Nephron (organoid): ENCODE data around the gene VAC14.
A peak's percentile ranks its signal among the peaks of the same experiment; 100 is the strongest.

Source experiments
- H3K27ac Mint-ChIP-seq, 3 experiments: 2 replicates each; pipeline ENCODE4 v1.8.0; 2020; ENCODE audit warnings: mixed read lengths in 3 of 3, mild to moderate bottlenecking in 2 of 3, moderate library complexity in 1 of 3
- H3K27me3 Mint-ChIP-seq: 2 replicates; pipeline ENCODE4 v1.8.0; 2021; ENCODE audit warnings: low read depth, mild to moderate bottlenecking, moderate library complexity, mixed read lengths
- H3K36me3 Mint-ChIP-seq: 2 replicates; pipeline ENCODE4 v1.8.0; 2020; ENCODE audit warnings: low read depth, mixed read lengths
- H3K4me1 Mint-ChIP-seq: 2 replicates; pipeline ENCODE4 v1.8.0; 2020; ENCODE audit warnings: mixed read lengths
- H3K4me3 Mint-ChIP-seq, 3 experiments: 2 replicates each; pipeline ENCODE4 v1.8.0; 2020; ENCODE audit warnings: mild to moderate bottlenecking in 3 of 3, mixed read lengths in 3 of 3, moderate library complexity in 2 of 3
- H3K9me3 Mint-ChIP-seq: 2 replicates; pipeline ENCODE4 v1.8.0; 2020; ENCODE audit warnings: mixed read lengths
- TF ChIP-seq, protein P1 (sequence below), 3 experiments: fragments of 200-600 bp; sonication (generic); IDR thresholded peaks; one replicate each; pipeline ENCODE4 v1.5.0; 2021; ENCODE audit warnings: antibody characterized with exemption in 3 of 3; ENCODE audit not compliant: unreplicated experiment in 3 of 3

The VAC14 gene

DNA sequence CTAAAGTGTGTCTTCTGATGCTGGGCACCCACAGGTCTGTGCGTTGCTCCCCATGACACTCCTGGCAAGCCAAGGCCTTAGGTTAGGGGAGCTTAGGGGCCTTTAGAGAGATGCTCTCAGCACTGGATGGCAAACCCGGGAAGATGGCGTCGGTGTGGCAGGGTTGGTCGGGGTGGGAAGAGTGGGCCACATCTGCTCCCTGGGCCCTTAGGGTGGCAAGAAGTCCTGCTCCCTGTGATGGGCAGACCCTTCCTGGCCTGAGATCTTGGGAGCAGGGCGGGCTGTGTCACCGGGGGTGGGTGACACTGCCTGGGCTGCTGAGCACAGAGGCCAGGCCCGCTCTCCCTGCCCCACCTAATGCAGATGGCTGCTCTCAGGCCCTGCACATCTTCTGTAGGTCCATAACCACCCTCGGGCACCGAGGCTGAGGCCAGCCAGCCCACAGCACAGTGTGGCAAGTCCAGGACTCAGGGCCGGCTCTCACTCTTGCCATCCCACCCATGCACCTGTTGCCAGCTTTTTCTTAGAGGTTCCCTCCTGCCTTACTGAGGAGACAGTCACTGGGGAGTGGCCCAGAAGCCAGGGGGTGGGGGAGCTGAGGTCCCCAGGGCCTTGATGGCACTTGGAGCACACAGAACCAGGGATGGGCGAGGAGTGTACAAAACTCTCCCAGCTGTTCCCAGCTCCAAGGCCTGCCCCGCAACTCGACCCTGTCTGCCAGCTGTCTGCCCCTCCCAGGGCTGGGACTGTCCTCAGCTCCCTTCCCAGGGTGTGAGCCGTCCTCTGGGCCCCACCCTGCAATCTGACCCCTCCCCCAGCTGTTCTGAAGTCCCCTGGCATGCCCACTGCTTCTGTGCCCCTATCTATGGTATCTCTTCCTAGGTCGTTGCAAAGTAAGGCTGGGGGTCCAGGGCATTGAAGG is 110.7 kb downstream of the VAC14 start:
- Mint-ChIP-seq H3K36me3 (no peaks in the 10 kb centered on the region), H3K4me1 (peaks cover 73% of the 10 kb centered on the region), H3K9me3 (no peaks in the 10 kb centered on the region), H3K27me3 (peaks cover 5% of the 10 kb centered on the region), H3K27ac (peak overlapping the region; percentile 83 to 92 (median 90)), H3K4me3 (peak overlapping the region in 1 of 3 experiments; percentile 69)
- TF ChIP-seq, protein P1, sequence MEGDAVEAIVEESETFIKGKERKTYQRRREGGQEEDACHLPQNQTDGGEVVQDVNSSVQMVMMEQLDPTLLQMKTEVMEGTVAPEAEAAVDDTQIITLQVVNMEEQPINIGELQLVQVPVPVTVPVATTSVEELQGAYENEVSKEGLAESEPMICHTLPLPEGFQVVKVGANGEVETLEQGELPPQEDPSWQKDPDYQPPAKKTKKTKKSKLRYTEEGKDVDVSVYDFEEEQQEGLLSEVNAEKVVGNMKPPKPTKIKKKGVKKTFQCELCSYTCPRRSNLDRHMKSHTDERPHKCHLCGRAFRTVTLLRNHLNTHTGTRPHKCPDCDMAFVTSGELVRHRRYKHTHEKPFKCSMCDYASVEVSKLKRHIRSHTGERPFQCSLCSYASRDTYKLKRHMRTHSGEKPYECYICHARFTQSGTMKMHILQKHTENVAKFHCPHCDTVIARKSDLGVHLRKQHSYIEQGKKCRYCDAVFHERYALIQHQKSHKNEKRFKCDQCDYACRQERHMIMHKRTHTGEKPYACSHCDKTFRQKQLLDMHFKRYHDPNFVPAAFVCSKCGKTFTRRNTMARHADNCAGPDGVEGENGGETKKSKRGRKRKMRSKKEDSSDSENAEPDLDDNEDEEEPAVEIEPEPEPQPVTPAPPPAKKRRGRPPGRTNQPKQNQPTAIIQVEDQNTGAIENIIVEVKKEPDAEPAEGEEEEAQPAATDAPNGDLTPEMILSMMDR (IDR thresholded peaks at IDR 0.05; ENCODE audit: unreplicated experiment in 3 of 3), result no peak

DNA sequence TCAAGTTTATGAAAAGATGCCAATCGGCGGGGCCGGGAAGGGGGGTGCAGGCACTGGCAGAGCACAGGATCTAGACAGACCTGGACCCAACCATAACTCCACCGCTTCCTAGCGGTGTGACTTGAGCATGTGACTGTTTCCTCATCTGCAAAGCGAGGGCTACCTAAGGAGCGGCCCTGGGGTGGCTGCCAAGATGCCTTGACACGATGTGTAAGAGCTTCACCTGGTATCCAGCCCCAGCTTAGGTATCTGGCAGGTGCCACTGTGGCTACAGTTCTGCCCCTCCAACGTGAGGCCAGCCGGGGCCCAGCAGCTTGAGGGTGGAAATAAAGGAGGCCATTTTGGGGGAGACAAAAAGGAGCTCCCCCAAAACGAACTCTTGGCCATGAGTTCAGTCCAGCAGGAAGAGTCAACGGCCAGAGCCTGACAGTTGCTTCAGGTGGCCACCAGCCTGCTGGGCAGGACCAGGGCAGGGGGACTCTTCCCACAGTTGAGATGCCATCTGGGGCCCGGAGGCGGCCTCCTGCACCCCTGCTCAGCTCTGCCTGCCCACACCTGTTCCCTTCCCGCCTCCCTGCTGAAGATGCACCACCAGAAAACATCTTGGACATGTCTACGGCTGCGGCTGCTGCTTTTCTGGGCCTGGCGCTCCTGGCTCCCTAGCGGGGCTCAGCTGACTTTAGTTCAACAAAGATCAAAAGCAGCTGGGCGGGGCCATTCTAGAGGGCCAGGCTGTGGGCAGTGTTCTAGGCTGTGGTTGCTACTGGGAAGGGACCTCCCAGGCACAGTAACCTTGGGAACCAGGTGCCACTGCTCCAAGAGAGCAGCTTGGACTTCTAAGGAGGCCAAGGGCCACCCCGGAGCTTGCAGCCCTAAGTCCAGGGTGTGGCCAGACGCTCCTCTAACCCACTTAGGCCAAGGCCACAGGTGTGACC is 111.7 kb downstream of the VAC14 start:
- peak overlapping the region in 2 of 3 experiments; percentile 59 to 88 for H3K4me3 Mint-ChIP-seq
- TF ChIP-seq, protein P1 (IDR thresholded peaks at IDR 0.05; ENCODE audit: unreplicated experiment in 3 of 3), result no peak
- H3K36me3 Mint-ChIP-seq, result no peaks in the 10 kb centered on the region
- peaks cover 5% of the 10 kb centered on the region for H3K27me3 Mint-ChIP-seq
- peaks cover 67% of the 10 kb centered on the region for H3K4me1 Mint-ChIP-seq
- H3K27ac Mint-ChIP-seq, result peak overlapping the region; percentile 94 to 98 (median 94)
- no peaks in the 10 kb centered on the region for H3K9me3 Mint-ChIP-seq

GRCh38 chr16:70688246-70688742 is 112.7 kb downstream of the VAC14 start:
- Mint-ChIP-seq H3K9me3 (no peaks in the 10 kb centered on the region), H3K27me3 (peaks cover 5% of the 10 kb centered on the region), H3K4me1 (peaks cover 63% of the 10 kb centered on the region), H3K36me3 (no peaks in the 10 kb centered on the region), H3K4me3 (peak overlapping the region; percentile 58 to 88 (median 59)), H3K27ac (peak overlapping the region; percentile 94 to 98 (median 94))
- TF ChIP-seq, protein P1 (IDR thresholded peaks at IDR 0.05; ENCODE audit: unreplicated experiment in 3 of 3), result no peak

- no peaks in the 10 kb centered on the region for H3K9me3 Mint-ChIP-seq
- H3K36me3 Mint-ChIP-seq, result peaks cover 1% of the 10 kb centered on the region
- H3K27me3 Mint-ChIP-seq, result peaks cover 5% of the 10 kb centered on the region
- H3K4me1 Mint-ChIP-seq, result peaks cover 62% of the 10 kb centered on the region
- TF ChIP-seq, protein P1 (IDR thresholded peaks at IDR 0.05; ENCODE audit: unreplicated experiment in 3 of 3), result no peak
- H3K4me3 Mint-ChIP-seq, result peak overlapping the region; percentile 78 to 88 (median 84)
- peak overlapping the region; percentile 94 to 98 (median 94) for H3K27ac Mint-ChIP-seq
Measured at GRCh38 chr16:70687671-70688245, 113.2 kb downstream of the VAC14 start.

DNA sequence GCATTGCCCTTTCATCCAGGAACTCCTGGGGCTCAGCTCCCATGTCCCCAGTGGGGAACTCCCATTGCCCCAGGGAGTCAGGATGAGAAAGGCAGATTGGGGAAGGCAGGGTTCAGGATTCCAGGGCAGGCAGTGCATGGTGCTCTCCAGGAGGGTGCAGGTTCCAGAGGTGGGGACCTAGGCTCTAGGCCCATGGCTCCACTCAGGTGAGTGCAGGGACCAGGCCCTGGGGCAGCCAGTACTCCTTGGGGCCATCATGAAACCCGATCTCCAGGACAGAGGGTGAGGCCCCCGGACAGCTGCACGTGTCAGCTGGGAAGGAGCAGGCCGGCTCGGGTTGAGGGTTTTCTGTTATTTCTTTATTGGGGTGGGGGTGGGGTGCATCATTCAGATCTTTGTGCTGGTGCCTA is 113.9 kb downstream of the VAC14 start:
- Mint-ChIP-seq H3K4me1 (peaks cover 67% of the 10 kb centered on the region), H3K27ac (peak overlapping the region; percentile 94 to 98 (median 94)), H3K9me3 (no peaks in the 10 kb centered on the region), H3K36me3 (peaks cover 3% of the 10 kb centered on the region), H3K4me3 (peak overlapping the region; percentile 78 to 88 (median 84)), H3K27me3 (peaks cover 5% of the 10 kb centered on the region)
- TF ChIP-seq, protein P1 (IDR thresholded peaks at IDR 0.05; ENCODE audit: unreplicated experiment in 3 of 3), result no peak
